ENCODE results near the gene URGCP. TPM values are rescaled to one million over a fixed set of nuclear protein-coding genes. Genes with fewer than 3 reads are reported as not detected.

The URGCP gene, protein sequence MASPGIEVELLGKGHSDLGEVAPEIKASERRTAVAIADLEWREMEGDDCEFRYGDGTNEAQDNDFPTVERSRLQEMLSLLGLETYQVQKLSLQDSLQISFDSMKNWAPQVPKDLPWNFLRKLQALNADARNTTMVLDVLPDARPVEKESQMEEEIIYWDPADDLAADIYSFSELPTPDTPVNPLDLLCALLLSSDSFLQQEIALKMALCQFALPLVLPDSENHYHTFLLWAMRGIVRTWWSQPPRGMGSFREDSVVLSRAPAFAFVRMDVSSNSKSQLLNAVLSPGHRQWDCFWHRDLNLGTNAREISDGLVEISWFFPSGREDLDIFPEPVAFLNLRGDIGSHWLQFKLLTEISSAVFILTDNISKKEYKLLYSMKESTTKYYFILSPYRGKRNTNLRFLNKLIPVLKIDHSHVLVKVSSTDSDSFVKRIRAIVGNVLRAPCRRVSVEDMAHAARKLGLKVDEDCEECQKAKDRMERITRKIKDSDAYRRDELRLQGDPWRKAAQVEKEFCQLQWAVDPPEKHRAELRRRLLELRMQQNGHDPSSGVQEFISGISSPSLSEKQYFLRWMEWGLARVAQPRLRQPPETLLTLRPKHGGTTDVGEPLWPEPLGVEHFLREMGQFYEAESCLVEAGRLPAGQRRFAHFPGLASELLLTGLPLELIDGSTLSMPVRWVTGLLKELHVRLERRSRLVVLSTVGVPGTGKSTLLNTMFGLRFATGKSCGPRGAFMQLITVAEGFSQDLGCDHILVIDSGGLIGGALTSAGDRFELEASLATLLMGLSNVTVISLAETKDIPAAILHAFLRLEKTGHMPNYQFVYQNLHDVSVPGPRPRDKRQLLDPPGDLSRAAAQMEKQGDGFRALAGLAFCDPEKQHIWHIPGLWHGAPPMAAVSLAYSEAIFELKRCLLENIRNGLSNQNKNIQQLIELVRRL
- total RNA-seq (2021; ENCODE audit: unreplicated experiment) (28.0 TPM), Bru-seq, nascent RNA (percentile 78 among the genes with signal in this experiment), BruChase-seq, experiment 1, labeled RNA remaining after a 6-hour chase (percentile 89 among the genes with signal in this experiment), BruChase-seq, experiment 2, labeled RNA remaining after a 2-hour chase (percentile 96 among the genes with signal in this experiment)
- 15.9 and 16.8 TPM in 2 replicates for polyA plus RNA-seq (2012)
- long read RNA-seq, full-length matches to known transcripts, result 62 of 91 reads
- long read RNA-seq, partial matches to known transcripts, result 0 of 91 reads
- long read RNA-seq, other reads (novel, unspliced or antisense), result 29 of 91 reads

DNA sequence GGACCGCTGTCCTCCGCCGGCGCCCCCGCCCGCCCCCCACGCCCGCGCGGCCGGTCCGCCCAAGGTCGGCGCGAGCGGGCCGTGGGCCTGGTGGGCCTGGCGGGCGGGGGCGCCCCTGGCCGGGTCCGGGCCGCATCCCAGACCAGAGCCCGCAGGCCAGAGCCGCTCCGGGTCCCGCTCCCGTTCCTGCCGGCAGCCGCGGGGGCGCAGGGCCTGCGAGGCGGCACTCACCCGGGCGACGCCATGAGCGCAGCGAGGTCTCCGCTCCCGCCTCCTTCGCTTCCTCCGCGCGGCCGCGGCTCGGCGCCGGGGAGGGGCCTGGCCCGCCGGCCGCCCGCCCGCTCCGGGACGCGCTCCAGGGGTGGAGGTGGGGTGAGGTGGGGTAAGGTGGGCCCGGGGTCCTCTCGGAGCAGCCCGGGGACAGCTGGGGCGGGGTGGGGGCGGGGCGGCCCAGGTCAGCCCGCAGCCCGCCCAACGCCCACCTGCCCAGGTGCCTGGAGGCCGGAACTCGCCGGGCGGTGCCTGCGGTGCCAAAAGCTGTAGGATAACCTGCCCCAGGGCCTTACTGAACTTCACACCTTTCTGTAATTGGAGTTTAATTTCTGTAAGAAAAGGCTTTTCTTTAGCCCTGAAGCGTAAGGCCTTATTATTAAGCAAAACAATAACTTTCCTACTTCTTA is at the start of gene URGCP:
Gene URGCP, minus strand, starts transcription at position 266 of the 680 bp plus-strand sequence. Its CDS starts 21 bp downstream, at position 245.
- intact Hi-C loops (cut with micrococcal nuclease), result no loop called here
- Histone ChIP-seq H3K9me2 (ENCODE audit: insufficient read depth) (no peaks in the 10 kb centered on the region), H3K4me3 (replicated peaks in 1 of 2; ENCODE audit: low read depth in 1 of 2, low read length in 2 of 2) (peak within 1 kb of the TSS; percentile 75 to 80), H3K27ac (ENCODE audit: low read depth, low read length) (peak within 1 kb of the TSS; percentile 76), H3K36me3 (ENCODE audit: control insufficient read depth in 1 of 2, insufficient read depth in 2 of 2, low read length in 2 of 2) (no peaks in the 10 kb centered on the region), H3K4me1 (ENCODE audit: control insufficient read depth in 1 of 2, insufficient read depth in 2 of 2, low read length in 2 of 2) (peaks cover 13 to 24% of the 10 kb centered on the region in 2 experiments), H2AFZ (ENCODE audit: low read depth, low read length, poor library complexity, severe bottlenecking) (no peak within 1 kb of the TSS), H3K79me2 (ENCODE audit: insufficient read depth, low read length) (peaks cover 45% of the 10 kb centered on the region), H3K4me2 (ENCODE audit: low read length) (peak within 1 kb of the TSS; percentile 89), H4K20me1 (ENCODE audit: insufficient read depth) (no peaks in the 10 kb centered on the region), H3K27me3 (ENCODE audit: insufficient read depth, low read length) (no peaks in the 10 kb centered on the region), H3K9me3 (ENCODE audit: control insufficient read depth in 1 of 2, insufficient read depth in 1 of 2, low read depth in 1 of 2, low read length in 2 of 2) (no peaks in the 10 kb centered on the region), H3K9ac (ENCODE audit: low read length) (peak within 1 kb of the TSS; percentile 71)
- no peak for DNase-seq (ENCODE audit: low read depth, low spot score)
- ChIA-PET CTCF (no interaction called here), RAD21 (ENCODE audit: low non-redundant PET in 1 of 2, low total read pairs in 2 of 2, uncharacterized antibody in 2 of 2, unreplicated experiment in 2 of 2) (no interaction called here), POLR2A (no interaction called here)
- ATAC-seq, result peak; percentile 81
- BruUV-seq (replicated peaks), result no TSS peak
- TF ChIP-seq SRF (IDR thresholded peaks at IDR 0.05; ENCODE audit: low read depth) (no peak), EZH2phosphoT487 (IDR thresholded peaks at IDR 0.05; ENCODE audit: borderline replicate concordance) (no peak), SIN3A (IDR thresholded peaks at IDR 0.05; ENCODE audit: low read depth) (no peak), CBX3 (IDR thresholded peaks at IDR 0.05; ENCODE audit: low read depth) (no peak), ELF1 (IDR thresholded peaks at IDR 0.05; ENCODE audit: borderline replicate concordance, low read depth) (no peak), FOSL1 (IDR thresholded peaks at IDR 0.05; ENCODE audit: low read depth) (no peak), YY1 (IDR thresholded peaks at IDR 0.05; ENCODE audit: extremely low read depth, insufficient replicate concordance, low read depth, low read length) (peak; percentile 25), POLR2AphosphoS5 (IDR thresholded peaks at IDR 0.05; ENCODE audit: low read depth, low read length) (peak; percentile 69), TCF7L2 (IDR thresholded peaks at IDR 0.05; ENCODE audit: borderline replicate concordance, extremely low read depth, insufficient read depth, insufficient read length) (no peak), ZFX (IDR thresholded peaks at IDR 0.05) (peak; percentile 98), SP1 (IDR thresholded peaks at IDR 0.05; ENCODE audit: low read depth) (no peak), POLR2A (IDR thresholded peaks at IDR 0.05; ENCODE audit: borderline replicate concordance, extremely low read depth, insufficient read depth, insufficient read length) (peak; percentile 51), EGR1 (IDR thresholded peaks at IDR 0.05; ENCODE audit: low read depth) (peak; percentile 72), JUND (IDR thresholded peaks at IDR 0.05) (no peak), EZH2 (IDR thresholded peaks at IDR 0.05) (no peak)
- TF ChIP-seq, protein P1, sequence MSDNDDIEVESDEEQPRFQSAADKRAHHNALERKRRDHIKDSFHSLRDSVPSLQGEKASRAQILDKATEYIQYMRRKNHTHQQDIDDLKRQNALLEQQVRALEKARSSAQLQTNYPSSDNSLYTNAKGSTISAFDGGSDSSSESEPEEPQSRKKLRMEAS (IDR thresholded peaks at IDR 0.05), result peak; percentile 44
- TF ChIP-seq, protein P2, sequence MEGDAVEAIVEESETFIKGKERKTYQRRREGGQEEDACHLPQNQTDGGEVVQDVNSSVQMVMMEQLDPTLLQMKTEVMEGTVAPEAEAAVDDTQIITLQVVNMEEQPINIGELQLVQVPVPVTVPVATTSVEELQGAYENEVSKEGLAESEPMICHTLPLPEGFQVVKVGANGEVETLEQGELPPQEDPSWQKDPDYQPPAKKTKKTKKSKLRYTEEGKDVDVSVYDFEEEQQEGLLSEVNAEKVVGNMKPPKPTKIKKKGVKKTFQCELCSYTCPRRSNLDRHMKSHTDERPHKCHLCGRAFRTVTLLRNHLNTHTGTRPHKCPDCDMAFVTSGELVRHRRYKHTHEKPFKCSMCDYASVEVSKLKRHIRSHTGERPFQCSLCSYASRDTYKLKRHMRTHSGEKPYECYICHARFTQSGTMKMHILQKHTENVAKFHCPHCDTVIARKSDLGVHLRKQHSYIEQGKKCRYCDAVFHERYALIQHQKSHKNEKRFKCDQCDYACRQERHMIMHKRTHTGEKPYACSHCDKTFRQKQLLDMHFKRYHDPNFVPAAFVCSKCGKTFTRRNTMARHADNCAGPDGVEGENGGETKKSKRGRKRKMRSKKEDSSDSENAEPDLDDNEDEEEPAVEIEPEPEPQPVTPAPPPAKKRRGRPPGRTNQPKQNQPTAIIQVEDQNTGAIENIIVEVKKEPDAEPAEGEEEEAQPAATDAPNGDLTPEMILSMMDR (IDR thresholded peaks at IDR 0.05 in 2 of 3, conservative IDR thresholded peaks at IDR 0.05 in 1 of 3; ENCODE audit: borderline replicate concordance in 1 of 3, insufficient read depth in 1 of 3, low read depth in 2 of 3, low read length in 2 of 3), result no peak
- TF ChIP-seq, protein P3, sequence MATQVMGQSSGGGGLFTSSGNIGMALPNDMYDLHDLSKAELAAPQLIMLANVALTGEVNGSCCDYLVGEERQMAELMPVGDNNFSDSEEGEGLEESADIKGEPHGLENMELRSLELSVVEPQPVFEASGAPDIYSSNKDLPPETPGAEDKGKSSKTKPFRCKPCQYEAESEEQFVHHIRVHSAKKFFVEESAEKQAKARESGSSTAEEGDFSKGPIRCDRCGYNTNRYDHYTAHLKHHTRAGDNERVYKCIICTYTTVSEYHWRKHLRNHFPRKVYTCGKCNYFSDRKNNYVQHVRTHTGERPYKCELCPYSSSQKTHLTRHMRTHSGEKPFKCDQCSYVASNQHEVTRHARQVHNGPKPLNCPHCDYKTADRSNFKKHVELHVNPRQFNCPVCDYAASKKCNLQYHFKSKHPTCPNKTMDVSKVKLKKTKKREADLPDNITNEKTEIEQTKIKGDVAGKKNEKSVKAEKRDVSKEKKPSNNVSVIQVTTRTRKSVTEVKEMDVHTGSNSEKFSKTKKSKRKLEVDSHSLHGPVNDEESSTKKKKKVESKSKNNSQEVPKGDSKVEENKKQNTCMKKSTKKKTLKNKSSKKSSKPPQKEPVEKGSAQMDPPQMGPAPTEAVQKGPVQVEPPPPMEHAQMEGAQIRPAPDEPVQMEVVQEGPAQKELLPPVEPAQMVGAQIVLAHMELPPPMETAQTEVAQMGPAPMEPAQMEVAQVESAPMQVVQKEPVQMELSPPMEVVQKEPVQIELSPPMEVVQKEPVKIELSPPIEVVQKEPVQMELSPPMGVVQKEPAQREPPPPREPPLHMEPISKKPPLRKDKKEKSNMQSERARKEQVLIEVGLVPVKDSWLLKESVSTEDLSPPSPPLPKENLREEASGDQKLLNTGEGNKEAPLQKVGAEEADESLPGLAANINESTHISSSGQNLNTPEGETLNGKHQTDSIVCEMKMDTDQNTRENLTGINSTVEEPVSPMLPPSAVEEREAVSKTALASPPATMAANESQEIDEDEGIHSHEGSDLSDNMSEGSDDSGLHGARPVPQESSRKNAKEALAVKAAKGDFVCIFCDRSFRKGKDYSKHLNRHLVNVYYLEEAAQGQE (IDR thresholded peaks at IDR 0.05; ENCODE audit: low read depth), result no peak

All from HCT116 (cell line).